Ishikawa (cell line): ENCODE data around the gene ANKRD33B.

ENCODE experiments used
- CEBPB ChIP-seq: IDR thresholded peaks from 2 replicates; pipeline ENCODE4 v1.6.1; 2012
- CREB1 ChIP-seq: IDR thresholded peaks from 2 replicates; pipeline ENCODE4 v1.6.1; 2012; ENCODE audit warnings: low read depth
- EGR1 ChIP-seq: IDR thresholded peaks from 2 replicates; pipeline ENCODE4 v1.6.1; 2012
- EP300 ChIP-seq: IDR thresholded peaks from 2 replicates; pipeline ENCODE4 v1.6.1; 2012; ENCODE audit warnings: borderline replicate concordance
- FOXM1 ChIP-seq: IDR thresholded peaks from 2 replicates; pipeline ENCODE4 v1.6.1; 2012; ENCODE audit warnings: low read depth, borderline replicate concordance
- MAX ChIP-seq: IDR thresholded peaks from 2 replicates; pipeline ENCODE4 v1.6.1; 2012
- NFIC ChIP-seq: IDR thresholded peaks from 2 replicates; pipeline ENCODE4 v1.6.1; 2012
- RAD21 ChIP-seq: IDR thresholded peaks from 2 replicates; pipeline ENCODE4 v1.6.1; 2012; ENCODE audit warnings: low read depth
- REST ChIP-seq: IDR thresholded peaks from 2 replicates; pipeline ENCODE4 v1.6.1; 2012; ENCODE audit warnings: low read depth, mild to moderate bottlenecking
- TAF1 ChIP-seq: IDR thresholded peaks from 2 replicates; pipeline ENCODE4 v1.6.1; 2012; ENCODE audit warnings: low read depth, mild to moderate bottlenecking
- TCF12 ChIP-seq: IDR thresholded peaks from 2 replicates; pipeline ENCODE4 v1.6.1; 2012; ENCODE audit warnings: low read depth
- TEAD4 ChIP-seq: IDR thresholded peaks from 2 replicates; pipeline ENCODE4 v1.6.1; 2012
- USF1 ChIP-seq: IDR thresholded peaks from 2 replicates; pipeline ENCODE4 v1.6.1; 2012
- YY1 ChIP-seq: IDR thresholded peaks from 2 replicates; pipeline ENCODE4 v1.6.1; 2012; ENCODE audit warnings: low read depth
- ZBTB7A ChIP-seq: IDR thresholded peaks from 2 replicates; pipeline ENCODE4 v1.6.1; 2012; ENCODE audit warnings: low read depth

ANKRD33B gene

GRCh38 chr5:10595293-10595671, 31.4 kb downstream of the ANKRD33B start:
- no peak for TF ChIP-seq EGR1
- no peak for TF ChIP-seq USF1
- no peak for TF ChIP-seq TCF12
- no peak for TF ChIP-seq REST
- TF ChIP-seq CREB1: no peak

- TF ChIP-seq TCF12: peak; percentile 81
- TF ChIP-seq YY1: peak; percentile 38; the same call in 1 of the 2 replicates
- TF ChIP-seq REST: no peak
- TF ChIP-seq FOXM1: peak; percentile 46; the same call in 1 of the 2 replicates
- TF ChIP-seq EP300: peak; percentile 64; the same call in 1 of the 2 replicates
- TF ChIP-seq NFIC: peak; percentile 84
- TF ChIP-seq USF1: no peak
- no peak for TF ChIP-seq EGR1
- peak; percentile 17; the same call in 1 of the 2 replicates for TF ChIP-seq CEBPB
- TF ChIP-seq TEAD4: peak; percentile 44
Measured at GRCh38 chr5:10595672-10596309, 31.9 kb downstream of the ANKRD33B start.

GRCh38 chr5:10596310-10596703, 32.4 kb downstream of the ANKRD33B start:
- TF ChIP-seq EGR1: no peak
- TF ChIP-seq CEBPB: no peak
- TF ChIP-seq FOXM1: no peak
- no peak for TF ChIP-seq NFIC
- TF ChIP-seq TEAD4: no peak
- no peak for TF ChIP-seq TCF12
- no peak for TF ChIP-seq YY1
- TF ChIP-seq MAX: no peak
- TF ChIP-seq REST: no peak
- TF ChIP-seq ZBTB7A: no peak
- TF ChIP-seq EP300: no peak
- no peak for TF ChIP-seq RAD21
- no peak for TF ChIP-seq TAF1

- TF ChIP-seq USF1: no peak
- TF ChIP-seq YY1: no peak
- no peak for TF ChIP-seq ZBTB7A
- no peak for TF ChIP-seq FOXM1
- no peak for TF ChIP-seq EGR1
- no peak for TF ChIP-seq NFIC
- no peak for TF ChIP-seq MAX
- no peak for TF ChIP-seq CREB1
- TF ChIP-seq RAD21: no peak
- TF ChIP-seq CEBPB: no peak
- no peak for TF ChIP-seq REST
- TF ChIP-seq EP300: no peak
- TF ChIP-seq TEAD4: no peak
- no peak for TF ChIP-seq TCF12
- no peak for TF ChIP-seq TAF1
Measured at GRCh38 chr5:10596886-10597451, 33.1 kb downstream of the ANKRD33B start.
